Limb (tissue), 2 donors: ENCODE measurements around the gene UMODL1.

Experiments
- DNase-seq, 2 donors: peaks; one replicate each; pipeline ENCODE4 v3.0.0-alpha.2; 2016; ENCODE audit errors: extremely low spot score in 2 of 2

UMODL1 gene

DNA sequence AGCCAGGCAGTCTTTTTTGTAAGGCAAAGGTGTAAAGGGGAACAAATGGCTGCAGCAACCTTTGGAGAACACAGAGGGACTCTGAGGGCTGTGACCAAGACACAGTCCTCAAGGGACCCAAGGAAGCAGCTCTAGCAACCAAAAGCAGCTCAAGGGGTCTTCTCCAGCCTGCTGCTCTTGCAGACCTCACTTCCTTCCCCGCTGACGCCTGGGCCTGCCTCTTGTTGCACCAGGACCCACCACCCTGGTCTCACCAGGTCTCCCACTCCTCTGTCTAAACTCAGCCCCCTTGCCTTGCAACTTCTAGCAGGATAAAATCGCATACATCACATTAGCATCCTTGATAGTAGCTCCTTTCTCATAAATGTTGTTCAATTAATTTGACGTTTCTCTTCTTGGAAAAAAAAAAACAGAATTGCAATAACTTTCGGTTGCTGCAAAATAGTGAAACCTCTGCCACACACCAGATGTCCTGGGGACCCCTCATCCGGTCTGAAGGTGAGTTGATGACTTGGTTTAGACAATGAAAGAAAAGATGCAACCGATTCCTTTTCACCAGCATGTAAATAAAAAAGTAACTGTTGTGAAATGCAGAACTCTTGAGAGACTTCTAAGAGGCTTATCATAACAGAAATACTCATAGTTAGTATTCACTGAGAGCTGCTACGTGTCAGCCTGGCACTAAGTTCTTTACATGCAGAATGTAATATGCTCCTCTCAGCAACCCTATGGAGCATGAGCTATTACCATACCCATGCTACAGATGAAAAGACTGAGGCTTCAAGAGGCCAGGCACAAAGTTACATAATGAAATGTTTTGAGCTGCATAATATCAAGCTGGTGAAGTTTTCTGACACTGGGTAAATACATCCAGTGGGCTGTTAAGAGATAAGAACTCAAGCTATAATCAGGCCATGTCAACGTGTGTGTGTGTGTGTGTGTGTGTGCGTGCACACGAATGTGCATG is 58.5 kb downstream of the UMODL1 start:
- no peak for DNase-seq

DNA sequence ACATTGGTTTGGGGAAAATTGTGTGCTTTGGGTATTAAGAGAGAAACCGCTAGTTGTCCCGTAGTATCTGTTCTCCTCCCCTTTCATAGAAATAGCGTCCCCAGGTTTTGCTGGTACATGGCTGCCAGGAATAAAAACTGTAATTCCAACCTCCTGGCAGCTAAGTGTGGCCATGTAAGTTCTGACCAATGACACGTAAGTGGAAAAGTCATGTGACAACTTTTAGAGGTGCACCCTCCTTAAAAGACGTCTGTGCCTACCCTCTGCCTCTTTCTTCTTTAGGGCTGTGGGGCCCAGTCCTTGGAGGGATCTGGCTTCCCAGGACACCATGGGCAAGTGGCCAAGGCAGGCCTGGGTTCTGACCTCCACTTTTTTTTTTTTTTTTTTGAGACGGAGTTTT is 59.3 kb downstream of the UMODL1 start:
- DNase-seq, result no peak

DNA sequence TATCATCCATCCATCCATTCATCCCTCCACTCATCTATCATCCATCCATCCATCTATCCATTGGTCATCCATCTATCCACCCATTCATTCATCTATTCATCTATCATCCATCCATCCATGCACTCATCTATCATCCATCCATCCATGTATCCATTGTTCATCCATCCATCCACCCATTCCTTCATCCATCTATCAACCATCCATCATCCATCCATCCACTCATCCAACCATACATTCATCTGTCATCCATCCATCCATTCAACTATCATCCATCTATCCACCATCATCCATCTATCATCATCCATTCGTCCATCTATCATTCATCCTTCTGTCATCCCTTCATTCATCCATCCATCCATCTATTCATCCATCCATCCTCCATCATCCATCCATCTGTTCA is 61.1 kb downstream of the UMODL1 start:
- no peak for DNase-seq

DNA sequence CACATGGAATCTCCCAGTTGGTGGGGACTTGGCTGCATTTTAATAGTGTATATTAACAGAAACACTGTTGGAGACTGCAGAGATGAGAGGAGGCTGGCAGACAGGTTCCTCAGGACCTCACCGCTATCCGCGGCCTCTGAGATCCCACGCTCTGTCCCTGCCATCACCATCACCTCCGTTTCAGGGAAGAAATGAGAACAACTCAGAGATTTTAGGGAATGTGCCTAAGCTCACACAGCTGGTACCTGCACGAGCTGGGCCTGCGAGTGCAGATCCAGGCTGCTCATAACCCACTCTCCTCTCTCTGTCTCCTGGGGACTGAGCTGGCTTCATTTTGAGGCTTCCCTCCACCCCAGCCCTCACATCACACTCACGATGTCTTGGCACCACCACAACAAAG is 62.0 kb downstream of the UMODL1 start:
- DNase-seq, result no peak

DNA sequence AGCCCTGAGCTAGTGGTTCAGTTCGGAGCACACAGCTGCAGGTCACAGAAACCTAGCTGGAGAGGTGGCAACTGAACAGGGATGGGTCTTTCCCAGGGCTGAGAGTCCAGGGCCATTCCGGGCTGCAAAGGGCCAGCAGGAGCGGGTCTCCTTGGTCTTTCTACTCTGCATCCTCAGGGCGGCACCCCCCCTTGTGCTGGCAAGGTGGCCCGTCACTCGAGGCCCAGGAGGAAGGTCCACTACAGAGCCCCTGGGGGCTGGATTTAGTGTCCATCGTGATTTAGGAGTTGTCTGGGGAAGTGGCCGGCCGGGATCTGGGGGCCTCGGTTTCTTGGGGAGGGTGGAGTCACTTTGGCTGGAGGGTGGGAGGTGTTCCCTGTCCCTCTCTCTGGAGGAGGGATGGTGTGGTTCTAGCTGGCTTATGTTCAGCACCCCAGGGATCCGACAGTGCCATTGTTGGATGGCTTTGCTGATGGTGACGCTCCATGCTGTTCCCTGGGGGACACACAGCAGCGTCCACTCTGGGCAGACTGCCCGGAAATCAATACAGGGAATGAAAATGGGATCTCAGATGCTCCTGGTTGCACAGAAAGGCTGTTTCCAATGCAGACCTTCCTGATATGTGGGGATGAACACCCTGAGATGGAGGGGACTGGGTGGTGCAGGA is 64.4 kb downstream of the UMODL1 start:
- no peak for DNase-seq

DNA sequence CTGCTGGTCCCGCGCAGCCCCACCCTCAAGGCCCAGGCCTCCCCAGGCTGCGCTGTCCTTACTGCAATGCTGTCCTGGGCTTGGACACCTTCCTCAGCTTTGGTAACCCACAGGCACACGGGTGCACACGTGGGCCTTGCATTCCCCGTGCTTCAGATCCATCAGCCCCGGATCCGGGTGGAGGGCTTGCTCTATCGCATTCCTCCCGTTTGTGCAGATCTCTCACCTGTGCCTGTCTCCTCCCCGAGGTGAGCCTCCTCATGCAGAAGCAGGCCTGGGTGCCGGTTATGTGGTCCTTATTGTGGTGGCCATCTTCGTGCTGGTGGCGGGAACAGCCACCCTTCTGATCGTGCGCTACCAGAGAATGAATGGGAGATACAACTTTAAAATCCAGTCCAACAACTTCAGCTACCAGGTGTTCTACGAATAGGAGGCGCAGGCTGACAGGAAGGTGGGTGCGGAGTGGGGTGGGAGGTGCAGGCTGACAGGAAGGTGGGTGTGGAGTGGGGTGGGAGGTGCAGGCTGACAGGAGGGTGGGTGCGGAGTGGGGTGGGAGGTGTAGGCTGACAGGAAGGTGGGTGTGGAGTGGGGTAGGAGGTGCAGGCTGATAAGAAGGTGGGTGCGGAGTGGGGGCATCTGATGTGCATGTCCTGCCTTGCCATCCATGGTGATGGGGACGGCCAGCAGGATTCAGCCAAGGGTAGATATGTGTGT is 66.2 kb downstream of the UMODL1 start:
- no peak for DNase-seq

DNA sequence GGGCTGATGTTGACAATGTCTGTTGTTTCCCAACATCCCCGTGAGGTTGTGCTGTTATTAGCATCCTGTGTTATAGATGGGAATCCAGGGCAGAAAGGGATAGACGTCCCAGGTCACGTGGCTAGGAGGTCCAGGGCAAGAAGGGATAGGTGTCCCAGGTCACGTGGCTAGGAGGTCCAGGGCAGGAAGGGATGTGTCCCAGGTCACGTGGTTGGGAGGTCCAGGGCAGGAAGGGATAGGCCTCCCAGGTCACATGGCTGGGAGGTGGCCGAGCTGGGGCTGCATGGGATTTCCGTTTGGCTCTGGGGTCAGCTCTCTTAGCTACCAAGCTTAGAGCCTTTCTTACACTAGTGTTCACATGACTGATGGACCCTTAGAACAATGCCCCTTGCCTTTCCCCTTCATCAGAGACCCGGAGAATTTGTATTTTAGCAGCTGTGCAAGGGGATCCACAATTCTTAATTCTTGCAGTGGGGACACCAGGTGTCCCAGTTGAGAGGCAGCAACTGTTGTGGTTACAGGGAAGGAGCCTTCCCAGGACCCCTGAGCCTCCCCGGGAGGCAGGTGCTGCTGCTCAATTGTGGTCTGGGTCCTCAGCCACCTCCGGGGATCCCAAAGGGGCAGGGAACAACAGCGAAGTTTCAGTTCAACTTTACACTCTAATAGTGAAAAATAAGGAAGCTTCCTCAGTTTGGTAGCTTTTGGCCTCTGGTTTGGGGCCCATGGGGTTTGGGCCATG is 69.2 kb downstream of the UMODL1 start:
- DNase-seq, result no peak

DNA sequence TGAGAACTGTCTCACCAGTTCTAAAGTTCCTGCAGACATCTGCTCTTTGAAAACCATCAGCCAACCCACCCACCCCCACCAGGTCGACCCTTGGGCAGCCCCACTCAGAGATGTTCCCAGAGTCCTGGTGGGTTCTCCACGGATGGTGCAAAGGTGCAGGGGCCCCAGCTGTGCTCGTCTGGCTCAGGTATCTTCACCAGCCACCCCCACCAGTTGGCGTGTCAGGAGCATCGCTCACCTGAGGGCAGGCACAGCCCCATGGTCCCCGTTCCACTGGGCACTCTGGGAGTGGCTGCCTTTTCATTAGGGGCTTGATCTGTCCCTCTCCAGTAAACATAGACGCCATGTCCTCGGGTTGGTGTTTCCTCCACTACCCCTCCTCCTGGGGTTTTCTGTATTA is 70.5 kb downstream of the UMODL1 start:
- no peak for DNase-seq

DNA sequence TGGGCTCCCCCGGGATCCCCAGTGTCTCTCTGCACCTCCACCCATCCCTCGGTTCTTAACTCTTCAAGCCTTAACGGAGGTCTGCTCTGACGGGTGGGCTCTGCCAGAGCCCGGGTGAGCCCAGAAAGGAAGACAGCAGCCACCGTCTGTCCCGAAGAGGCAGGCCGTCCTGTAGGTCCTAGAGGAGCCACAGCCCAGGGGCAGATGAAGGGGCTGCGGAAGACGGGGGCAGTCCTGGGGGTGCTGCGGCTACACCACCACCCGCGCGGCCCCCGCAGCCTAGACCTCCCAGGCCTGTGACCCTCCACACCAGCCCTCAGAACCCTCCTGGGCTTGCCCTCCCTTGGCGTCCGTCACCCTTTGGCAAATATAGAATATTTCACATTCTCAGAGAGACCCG is 71.0 kb downstream of the UMODL1 start:
- no peak for DNase-seq

DNA sequence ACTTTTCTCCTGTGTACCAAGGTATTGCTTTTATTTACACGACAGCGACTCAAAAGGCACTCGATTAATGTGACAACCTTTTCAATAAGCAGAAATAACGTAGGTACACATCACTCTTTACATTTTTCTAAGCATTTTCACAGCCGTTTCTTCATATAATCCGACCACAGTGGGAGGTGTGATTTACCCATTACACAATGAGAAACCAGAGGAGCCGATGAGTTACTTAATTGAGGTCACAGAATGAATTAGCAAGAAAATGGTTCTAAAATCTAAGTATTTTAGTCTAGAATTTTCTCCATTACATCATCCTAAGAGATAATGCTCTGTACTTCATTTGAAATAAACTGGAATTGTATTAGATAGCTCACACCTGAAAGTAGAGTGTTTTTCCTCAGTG is 71.5 kb downstream of the UMODL1 start:
- no peak for DNase-seq

DNA sequence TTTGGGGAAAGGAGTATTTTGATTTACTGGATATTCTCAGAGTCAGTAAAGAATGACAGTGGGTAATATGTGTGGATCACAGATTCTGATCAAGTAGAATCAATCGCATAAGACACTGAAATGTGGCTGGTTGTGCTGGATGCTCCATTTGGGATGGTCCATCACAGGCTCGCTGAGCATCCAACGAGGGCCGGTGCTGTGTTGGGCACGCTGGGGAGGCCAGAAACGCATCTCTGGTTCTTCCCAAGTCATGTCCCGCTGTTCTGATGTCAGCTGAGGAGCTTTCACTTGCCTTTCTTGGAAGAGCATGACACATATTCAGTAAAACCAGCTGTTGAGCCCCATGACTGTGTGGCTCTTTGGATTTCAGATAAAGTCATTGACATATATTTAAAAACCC is 72.0 kb downstream of the UMODL1 start:
- no peak for DNase-seq

DNA sequence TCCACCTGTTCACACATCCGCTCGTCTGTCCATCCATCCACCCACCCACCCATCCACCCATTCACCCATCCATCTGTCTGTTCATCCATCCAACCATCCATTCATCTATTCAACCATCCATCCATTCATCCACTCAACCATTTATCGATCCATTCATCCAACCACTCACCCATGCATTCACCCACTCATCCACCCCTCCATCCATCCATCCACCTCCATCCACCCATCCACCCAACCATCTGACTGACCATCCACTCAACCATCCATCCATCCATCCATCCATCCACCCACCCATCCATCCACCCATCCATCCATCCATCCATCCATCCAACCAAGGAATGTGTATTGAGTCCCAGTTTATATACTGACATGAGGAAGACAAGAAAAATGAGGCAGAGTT is 73.1 kb downstream of the UMODL1 start:
- no peak for DNase-seq

DNA sequence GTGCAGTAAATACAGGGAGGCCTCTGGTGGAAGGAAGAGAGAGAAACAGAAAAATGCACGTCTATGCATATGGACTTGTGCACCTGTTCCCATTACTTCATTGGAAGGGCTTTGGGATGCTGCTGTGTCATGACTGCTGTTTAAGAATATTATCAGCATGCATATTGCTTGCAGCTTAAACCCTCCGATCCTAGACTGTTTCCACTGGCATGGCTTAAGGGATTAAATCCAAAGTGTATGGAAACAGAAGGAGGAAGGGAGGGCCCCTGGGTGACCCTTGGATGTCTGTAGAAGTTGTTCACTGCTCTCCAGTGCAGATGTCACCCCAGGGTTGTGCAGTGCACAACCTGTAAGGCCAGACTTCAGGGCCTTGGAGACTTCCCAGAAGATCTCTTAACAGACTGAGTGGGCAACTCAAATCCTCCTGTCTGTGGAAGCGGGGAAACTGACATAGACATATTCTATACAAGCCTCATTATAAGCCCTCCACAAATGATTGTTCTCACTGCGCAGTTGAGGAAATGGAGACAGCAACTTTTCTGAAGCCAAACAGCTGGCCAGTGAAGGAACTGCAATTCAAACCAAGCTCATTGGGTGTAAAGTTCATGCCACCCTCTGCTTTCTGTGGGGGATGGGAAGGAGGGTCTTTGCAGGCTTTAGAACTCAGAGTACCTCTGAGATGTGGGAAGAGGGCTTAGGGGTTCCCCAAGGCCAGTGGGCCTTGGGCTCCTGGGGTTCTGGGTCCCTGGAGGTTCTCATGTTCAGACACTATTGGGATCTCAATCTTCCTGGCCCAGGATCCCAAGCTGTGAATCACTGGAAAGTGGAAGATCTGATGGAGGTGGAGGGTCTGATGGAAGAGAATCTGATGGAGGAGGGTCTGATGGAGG is 73.8 kb downstream of the UMODL1 start:
- DNase-seq, result no peak

DNA sequence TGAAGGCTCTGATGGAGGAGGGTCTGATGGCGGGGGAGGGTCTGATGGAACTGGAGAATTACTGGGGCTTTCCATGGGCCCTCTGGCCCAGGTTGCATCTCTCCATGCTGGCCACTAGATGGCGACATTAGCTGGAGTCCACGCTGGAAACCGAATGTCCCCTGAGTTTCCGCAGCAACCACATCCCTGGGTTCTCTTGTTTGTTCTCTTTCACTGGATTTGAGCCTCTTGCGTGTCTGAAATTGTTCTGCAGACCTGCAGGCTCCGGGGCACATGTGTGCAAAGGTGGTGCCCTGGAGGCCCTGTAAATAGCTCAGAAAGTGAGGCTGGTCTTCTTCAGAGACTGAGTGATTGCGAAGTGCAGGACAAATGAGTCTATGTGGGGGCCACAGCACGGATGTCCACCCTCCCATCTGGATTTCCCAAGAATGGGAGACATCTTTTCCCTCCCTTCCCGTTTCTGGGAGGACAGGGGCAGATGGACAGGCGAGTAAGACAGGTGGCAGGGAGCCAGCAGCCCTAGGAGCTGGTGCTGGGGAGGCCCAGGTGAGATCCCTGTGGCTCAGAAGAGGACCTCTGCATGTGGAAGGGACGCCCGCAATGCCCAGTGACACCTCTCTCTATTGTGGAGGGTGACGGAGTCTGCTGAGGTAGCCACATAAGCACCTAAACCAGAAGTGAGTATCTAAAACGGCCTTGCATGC is 74.6 kb downstream of the UMODL1 start:
- DNase-seq, result peak; percentile 74 to 76

DNA sequence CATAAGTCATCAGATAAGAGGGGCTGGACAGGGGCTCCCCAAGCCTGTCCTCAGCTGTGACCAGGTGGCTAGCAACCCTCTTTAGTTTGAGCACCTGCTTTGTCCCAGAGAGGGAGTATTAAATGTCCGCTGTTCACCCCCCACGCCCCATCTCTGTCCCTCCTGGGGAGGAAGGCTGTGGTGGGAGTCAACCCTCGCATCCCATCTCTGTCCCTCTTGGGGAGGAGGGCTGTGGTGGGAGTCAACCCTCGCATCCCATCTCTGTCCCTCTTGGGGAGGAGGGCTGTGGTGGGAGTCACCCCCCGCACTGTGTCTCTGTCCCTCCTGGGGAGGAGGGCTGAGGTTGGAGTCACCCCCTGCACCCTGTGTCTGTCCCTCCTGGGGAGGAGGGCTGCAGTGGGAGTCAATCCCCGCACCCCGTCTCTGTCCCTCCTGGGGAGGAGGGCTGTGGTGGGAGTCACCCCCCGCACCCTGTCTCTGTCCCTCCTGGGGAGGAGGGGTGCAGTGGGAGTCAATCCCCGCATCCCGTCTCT is 75.2 kb downstream of the UMODL1 start:
- peak in 1 of 2 donors; percentile 26 for DNase-seq

DNA sequence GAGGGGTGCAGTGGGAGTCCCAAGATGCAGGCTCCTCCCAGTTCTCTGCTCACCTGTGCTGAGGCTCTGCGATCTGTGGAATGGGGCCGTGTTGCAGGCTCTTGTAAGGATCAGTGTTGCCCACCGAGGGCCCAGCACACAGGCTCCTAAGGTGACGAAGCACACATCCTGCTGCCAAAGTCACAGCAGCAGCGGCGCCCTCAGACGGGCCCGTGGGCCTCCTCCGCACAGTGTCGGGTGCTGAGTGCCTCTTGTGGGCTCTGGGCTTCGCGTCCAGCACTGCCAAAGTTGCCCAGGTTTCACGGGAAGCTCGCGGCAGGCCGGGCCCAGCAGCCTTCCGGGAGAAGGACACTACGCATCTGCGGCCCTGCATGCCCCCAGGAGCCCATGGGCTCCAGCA is 75.7 kb downstream of the UMODL1 start:
- no peak for DNase-seq

DNA sequence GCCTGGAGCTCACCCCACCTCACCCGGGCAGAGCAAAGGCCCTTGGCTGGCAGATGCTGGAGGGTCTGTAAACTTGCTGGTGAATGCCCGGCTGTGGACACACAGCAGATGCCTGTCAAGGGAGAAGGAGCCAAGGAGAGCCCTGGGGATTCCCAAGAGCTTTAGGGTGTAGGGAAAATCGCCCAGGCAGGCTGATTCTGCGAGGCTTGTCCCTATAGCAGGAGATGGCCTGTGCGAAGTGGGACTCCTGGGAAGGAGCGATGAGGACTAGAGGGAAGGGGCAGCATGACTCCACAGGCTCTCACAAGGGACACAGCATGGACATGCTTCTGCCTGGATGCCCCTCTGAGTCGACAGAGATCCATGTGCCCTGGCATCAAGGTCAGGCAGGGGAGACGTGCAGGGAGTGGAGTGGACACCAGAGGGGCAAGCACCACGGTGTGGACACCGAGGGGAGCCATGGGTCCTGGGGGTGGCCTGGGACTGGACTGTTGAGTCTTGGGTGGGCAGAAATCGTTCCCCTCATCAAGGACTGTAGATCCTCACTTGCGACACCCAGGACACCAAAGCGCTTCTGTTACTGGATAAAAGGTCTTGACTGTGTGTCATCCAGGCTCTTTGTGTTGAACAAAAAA is 76.4 kb downstream of the UMODL1 start:
- DNase-seq, result no peak

DNA sequence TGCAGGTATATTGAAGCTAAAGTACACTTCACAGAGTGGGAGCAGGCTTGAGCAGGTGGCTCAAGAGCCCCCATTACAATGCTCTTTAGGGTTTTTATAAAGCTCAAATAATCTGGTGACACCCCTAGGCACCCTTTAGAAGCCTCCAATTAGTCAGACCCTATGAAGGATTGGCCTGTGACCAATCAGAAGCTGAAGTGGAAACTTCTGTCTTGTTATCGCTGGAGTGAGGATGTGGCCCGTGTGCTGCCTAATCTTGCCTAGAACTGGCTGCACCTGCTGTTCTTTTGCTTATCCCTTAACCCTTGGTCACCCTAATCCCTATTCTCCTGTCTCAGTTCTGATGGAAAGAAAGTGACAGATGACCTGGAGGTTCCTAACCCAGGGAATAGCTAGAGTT is 77.0 kb downstream of the UMODL1 start:
- DNase-seq, result no peak

DNA sequence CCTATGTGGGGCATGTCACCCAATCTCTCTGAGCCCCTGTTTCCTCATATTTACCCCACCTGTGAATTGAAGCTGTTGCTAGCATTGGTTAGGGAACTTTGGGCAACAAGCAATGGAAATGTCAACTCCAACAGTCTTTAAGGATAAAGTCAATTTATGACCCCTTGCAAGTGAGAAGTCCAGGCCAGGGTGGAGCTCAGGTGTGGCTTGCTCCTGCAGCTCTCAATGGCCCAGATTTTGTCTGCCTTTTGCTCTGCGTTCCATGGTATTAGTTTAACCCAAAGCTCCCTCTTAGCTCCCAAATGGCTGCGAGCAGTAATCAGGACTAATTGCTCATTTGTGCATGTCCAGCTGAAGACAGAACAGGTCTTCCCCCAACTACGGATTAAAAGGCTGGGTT is 77.5 kb downstream of the UMODL1 start:
- no peak for DNase-seq
